GM12874 (cell line): ENCODE data around the gene EPHA6.

Experiments
- CTCF ChIP-seq: IDR thresholded peaks from 2 replicates; pipeline ENCODE4 v1.5.1; 2011; ENCODE audit warnings: low read depth, mild to moderate bottlenecking, control low read depth, low read length, moderate library complexity; ENCODE audit not compliant: insufficient read depth

The EPHA6 gene

GRCh38 chr3:97763586-97764406 is 949.4 kb downstream of the EPHA6 start:
- no peak for TF ChIP-seq CTCF

GRCh38 chr3:97764407-97765238 is 950.2 kb downstream of the EPHA6 start, which contains the start of gene ARL6:
TSS of gene ARL6 (plus strand) at chr3:97764758. CDS start at chr3:97768108, 3,350 bp downstream.
- no peak for TF ChIP-seq CTCF

GRCh38 chr3:97765336-97765735 is 950.9 kb downstream of the EPHA6 start:
- no peak for TF ChIP-seq CTCF

GRCh38 chr3:97772926-97773325 is 958.5 kb downstream of the EPHA6 start:
- TF ChIP-seq CTCF: no peak

- TF ChIP-seq CTCF: no peak
Observed at GRCh38 chr3:97778152-97778551, 963.8 kb downstream of the EPHA6 start.

GRCh38 chr3:97793420-97794019 is 979.1 kb downstream of the EPHA6 start:
- peak; percentile 53 for TF ChIP-seq CTCF

GRCh38 chr3:97795951-97796350 is 981.6 kb downstream of the EPHA6 start:
- TF ChIP-seq CTCF: no peak
